ENCODE data around the gene ATP1A3.

DNA sequence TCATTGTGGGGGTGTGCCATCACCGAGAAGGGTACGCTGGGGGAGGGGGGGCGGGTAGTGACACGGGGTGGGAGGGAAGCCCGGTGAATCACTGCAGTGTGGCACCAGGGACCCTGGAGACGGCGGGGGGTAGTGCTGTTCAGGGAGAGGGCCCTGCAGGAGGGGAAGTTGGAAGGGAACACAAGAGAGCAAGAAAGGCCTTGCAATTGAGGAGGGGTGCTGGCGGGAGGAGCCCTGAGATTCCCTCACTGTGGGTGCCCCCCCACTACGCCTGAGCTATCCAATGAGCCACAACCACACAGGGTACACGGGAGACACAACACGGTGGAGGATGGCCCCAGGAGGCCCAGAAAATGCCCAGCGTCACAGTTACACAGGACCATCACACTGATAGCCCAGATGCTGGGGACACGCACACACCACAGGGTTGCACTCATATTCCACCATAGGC, 516 bp upstream of the ATP1A3 start:
- TF ChIP-seq POLR2A (IDR thresholded peaks at IDR 0.05) = no peak
- TF ChIP-seq, protein P1, sequence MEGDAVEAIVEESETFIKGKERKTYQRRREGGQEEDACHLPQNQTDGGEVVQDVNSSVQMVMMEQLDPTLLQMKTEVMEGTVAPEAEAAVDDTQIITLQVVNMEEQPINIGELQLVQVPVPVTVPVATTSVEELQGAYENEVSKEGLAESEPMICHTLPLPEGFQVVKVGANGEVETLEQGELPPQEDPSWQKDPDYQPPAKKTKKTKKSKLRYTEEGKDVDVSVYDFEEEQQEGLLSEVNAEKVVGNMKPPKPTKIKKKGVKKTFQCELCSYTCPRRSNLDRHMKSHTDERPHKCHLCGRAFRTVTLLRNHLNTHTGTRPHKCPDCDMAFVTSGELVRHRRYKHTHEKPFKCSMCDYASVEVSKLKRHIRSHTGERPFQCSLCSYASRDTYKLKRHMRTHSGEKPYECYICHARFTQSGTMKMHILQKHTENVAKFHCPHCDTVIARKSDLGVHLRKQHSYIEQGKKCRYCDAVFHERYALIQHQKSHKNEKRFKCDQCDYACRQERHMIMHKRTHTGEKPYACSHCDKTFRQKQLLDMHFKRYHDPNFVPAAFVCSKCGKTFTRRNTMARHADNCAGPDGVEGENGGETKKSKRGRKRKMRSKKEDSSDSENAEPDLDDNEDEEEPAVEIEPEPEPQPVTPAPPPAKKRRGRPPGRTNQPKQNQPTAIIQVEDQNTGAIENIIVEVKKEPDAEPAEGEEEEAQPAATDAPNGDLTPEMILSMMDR (IDR thresholded peaks at IDR 0.05) = no peak
- TF ChIP-seq EP300 (IDR thresholded peaks at IDR 0.05) = no peak

Measured in stomach (tissue), 4 donors.